ENCODE data around the gene ST6GALNAC3.

GRCh38 chr1:76189310-76189709 lies 114.8 kb downstream of the ST6GALNAC3 start:
- TF ChIP-seq POLR2A (IDR thresholded peaks at IDR 0.05; ENCODE audit: borderline replicate concordance, extremely low read depth, insufficient read depth, insufficient read length) (no peak), MAX (IDR thresholded peaks at IDR 0.05) (no peak), CTCF (IDR thresholded peaks at IDR 0.05 in 2 of 3, conservative IDR thresholded peaks at IDR 0.05 in 1 of 3; ENCODE audit: borderline replicate concordance in 1 of 3, insufficient read depth in 1 of 3, low read depth in 2 of 3, low read length in 2 of 3) (no peak)

Data from HCT116 (cell line).